ENCODE results near the gene SDC4.

The SDC4 gene

DNA sequence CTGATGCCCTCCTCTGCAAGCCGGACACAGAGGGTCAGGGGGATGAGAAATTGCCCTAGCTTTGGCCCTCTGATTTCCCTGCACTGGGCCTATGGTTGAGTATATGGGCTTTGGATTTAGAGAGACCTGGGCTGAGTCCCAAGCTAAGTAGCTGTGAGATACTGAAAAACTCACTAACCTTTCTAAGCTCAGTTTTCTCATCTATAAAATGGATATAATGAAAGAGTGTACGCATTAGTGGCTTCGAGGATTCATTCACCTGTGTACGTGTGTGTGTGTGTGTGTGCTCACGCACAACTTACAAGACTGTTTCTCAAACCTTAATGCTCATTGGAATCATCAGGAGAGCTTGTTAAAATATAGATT, 54.2 kb downstream of the SDC4 start:
- CTCF ChIA-PET = interaction anchor here (0.7 to 8.0 kb wide), 46 partner anchors 9 to 547 kb away, joined by 3 to 110 read pairs (median 5); partner anchors contain the start of genes KCNS1, SEMG2, SYS1 and WFDC2
- TF ChIP-seq, protein P1, sequence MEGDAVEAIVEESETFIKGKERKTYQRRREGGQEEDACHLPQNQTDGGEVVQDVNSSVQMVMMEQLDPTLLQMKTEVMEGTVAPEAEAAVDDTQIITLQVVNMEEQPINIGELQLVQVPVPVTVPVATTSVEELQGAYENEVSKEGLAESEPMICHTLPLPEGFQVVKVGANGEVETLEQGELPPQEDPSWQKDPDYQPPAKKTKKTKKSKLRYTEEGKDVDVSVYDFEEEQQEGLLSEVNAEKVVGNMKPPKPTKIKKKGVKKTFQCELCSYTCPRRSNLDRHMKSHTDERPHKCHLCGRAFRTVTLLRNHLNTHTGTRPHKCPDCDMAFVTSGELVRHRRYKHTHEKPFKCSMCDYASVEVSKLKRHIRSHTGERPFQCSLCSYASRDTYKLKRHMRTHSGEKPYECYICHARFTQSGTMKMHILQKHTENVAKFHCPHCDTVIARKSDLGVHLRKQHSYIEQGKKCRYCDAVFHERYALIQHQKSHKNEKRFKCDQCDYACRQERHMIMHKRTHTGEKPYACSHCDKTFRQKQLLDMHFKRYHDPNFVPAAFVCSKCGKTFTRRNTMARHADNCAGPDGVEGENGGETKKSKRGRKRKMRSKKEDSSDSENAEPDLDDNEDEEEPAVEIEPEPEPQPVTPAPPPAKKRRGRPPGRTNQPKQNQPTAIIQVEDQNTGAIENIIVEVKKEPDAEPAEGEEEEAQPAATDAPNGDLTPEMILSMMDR (IDR thresholded peaks at IDR 0.05; ENCODE audit: control extremely low read depth, extremely low read depth, low read depth, missing control alignments) = no peak
- POLR2A ChIA-PET = interaction anchor here (0.5 to 0.6 kb wide), 2 partner anchors 103 to 369 kb away, joined by 4 to 7 read pairs; no protein-coding TSS in a partner anchor

DNA sequence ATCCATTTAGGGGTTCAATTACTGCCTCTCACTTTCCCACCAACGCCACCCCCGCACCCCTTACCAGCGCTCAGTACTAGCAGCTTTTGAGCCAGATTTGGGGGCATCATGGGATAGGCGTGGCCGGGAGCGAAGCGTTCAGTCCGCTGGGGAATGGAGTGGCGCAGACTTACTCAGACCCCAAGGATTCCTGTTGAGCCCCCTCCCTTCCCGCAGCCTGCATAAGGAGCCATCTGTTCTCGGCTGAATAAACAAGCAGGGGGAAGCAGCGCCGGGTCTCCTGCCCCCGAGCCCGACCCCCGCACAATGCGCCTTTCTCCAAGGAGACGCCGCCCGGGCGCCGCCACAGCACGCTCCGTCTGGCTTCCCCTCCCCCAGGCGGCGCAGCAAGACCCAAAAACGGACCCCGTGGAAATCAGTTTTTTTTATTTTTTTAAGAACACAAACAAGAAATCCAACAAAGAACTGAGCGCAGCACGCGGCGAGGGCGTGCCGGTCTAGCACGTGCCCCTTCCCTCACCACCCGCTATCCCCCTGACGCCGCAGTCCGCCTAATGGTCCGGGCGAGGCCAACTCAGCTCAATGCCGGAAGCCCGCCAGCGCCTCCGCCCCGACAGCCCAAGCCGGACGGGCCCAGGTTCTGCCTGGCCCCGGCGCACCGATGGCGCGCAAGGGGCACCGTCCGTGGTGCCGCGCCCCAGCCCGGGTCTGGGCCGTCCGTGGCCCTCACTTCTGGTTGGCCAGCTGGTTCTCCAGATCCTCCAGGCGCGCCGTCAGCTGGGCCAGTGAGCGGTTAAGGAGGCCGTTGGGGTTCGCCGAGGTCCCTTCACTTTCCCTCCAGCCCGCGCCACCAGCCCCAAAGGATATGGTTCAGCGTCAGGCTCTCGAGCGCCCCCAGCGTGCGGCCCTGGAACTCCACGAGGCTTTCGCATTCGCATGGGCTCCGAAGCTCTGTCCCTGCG, 54.9 kb downstream of the SDC4 start:
- POLR2A ChIA-PET = interaction anchor here (0.5 kb wide), 1 partner anchor 368 kb away, joined by 7 read pairs; no protein-coding TSS in a partner anchor
- CTCF ChIA-PET = interaction anchor here (0.6 to 8.0 kb wide), 50 partner anchors 9 to 547 kb away, joined by 3 to 110 read pairs (median 5); partner anchors contain the start of genes KCNS1, SEMG2, SYS1 and WFDC2
- TF ChIP-seq, protein P1 (IDR thresholded peaks at IDR 0.05; ENCODE audit: control extremely low read depth, extremely low read depth, low read depth, missing control alignments) = peak; percentile 90
- DNase-seq (ENCODE audit: extremely low spot score) = peak; percentile 83

More for the DNA sequence above, 54.2 kb downstream of the SDC4 start:
- DNase-seq (ENCODE audit: extremely low spot score) = no peak

DNA sequence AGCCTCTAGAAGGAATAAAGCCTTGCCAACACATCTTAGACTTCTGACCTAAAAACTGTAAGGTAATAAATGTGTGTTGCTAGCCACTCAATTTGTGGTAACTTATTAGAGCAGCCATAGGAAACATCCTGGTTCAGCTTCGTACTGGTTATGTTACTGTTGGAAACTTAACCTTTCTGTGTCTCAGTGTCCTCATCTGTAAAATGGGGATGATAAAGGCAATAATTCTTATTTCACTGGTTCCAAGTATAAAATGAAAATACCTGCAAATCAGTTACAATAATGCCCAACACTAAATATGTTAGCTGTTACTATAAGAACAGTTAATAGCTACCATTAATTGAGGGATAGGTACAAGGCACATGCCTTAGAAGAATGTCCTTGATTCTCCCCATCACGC, 55.9 kb downstream of the SDC4 start:
- ChIA-PET CTCF (interaction anchor here (0.9 to 8.0 kb wide), 21 partner anchors 9 to 544 kb away, joined by 3 to 110 read pairs (median 17); partner anchors contain the start of genes KCNS1, SYS1 and WFDC5), POLR2A (no interaction called here)
- no peak for DNase-seq (ENCODE audit: extremely low spot score)
- TF ChIP-seq, protein P1 (IDR thresholded peaks at IDR 0.05; ENCODE audit: control extremely low read depth, extremely low read depth, low read depth, missing control alignments) = no peak

DNA sequence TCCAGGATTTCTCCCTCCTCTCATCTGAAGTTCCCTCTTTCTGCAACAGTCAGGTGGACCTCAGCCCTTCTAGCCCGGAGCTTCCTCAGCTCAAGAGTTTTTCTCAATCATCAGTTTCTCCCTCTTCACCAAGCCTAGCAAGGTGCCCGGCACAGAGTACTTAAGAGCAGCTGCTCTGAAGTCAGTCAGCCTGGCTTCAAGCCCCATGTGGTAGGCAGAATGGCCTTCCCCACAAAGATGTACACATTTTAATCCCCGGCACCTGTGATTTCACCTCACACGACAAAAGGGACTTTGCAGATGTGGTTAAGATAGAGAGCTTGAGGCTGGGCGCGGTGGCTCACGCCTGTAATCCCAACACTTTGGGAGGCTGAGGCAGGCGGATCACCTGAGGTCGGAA, 56.7 kb downstream of the SDC4 start:
- TF ChIP-seq, protein P1 (IDR thresholded peaks at IDR 0.05; ENCODE audit: control extremely low read depth, extremely low read depth, low read depth, missing control alignments) = no peak
- DNase-seq (ENCODE audit: extremely low spot score) = no peak
- CTCF ChIA-PET = interaction anchor here (0.9 to 8.0 kb wide), 33 partner anchors 9 to 507 kb away, joined by 3 to 110 read pairs (median 5); partner anchors contain the start of genes KCNS1, MATN4 and WFDC5
- POLR2A ChIA-PET = no interaction called here

DNA sequence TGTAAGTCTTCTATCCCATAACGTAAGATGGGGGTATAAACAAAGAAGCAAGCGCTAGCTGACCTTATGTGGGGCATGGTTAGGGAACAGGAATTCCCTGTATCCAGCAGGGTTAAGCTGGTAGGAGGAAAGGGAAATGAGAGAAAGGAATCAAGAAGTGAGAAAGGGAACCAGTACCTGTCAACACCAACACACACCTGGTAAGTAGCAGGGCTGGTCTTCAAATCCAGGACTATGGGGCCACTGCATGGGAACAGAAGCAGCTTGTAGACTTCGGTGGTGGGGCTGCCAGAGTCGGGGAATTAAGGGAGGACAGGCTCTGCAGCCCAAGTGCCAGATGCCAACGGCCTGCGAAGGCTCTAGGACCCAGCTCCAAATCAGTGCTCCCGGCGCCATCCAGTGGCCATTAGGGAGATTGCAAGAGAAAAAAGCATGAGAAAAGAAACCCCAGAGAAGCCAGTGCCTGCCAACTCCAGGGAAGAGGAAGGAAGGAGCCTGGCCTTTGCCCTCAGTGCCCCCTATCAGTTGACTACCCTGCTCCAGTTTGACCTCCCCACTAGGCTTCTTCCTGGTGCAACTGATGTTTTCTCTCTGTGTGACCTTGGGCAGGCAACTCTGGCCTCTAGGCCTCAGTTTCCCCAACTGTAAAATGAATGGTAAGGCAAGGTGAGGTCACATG, 57.4 kb downstream of the SDC4 start:
- TF ChIP-seq, protein P1 (IDR thresholded peaks at IDR 0.05; ENCODE audit: control extremely low read depth, extremely low read depth, low read depth, missing control alignments) = peak; percentile 84
- CTCF ChIA-PET = interaction anchor here (0.8 to 8.0 kb wide), 40 partner anchors 8 to 506 kb away, joined by 3 to 110 read pairs (median 5); partner anchors contain the start of genes KCNS1, MATN4 and WFDC5
- peak; percentile 71 for DNase-seq (ENCODE audit: extremely low spot score)
- POLR2A ChIA-PET = no interaction called here

Measured in GM10248 (cell line).